ENCODE measurements around the gene PHLDB3. TPM values are rescaled to one million over a fixed set of nuclear protein-coding genes. Genes with fewer than 3 reads are reported as not detected.

PHLDB3 gene
- total RNA-seq (10.1 and 12.0 TPM in 2 replicates), polyA plus RNA-seq (5.5 and 5.6 TPM in 2 replicates), polyA minus RNA-seq (5.2 and 5.6 TPM in 2 replicates), Bru-seq, nascent RNA (percentile 44 among the genes with signal in this experiment), BruChase-seq, experiment 1, labeled RNA remaining after a 6-hour chase (percentile 47 among the genes with signal in this experiment), BruChase-seq, experiment 2, labeled RNA remaining after a 2-hour chase (percentile 47 among the genes with signal in this experiment)
- polyA plus RNA-seq (2011; cell fraction: cytosol; rRNA removed), result 3.2 and 5.1 TPM in 2 replicates
- polyA plus RNA-seq (2011; cell fraction: nucleus; rRNA removed), result 14.0 and 15.0 TPM in 2 replicates
- polyA plus RNA-seq (2012), result 5.2 and 12.3 TPM in 2 replicates
- 2.2 TPM for polyA minus RNA-seq (2011; cell fraction: cytosol; rRNA and poly(A)+ RNA removed)
- polyA minus RNA-seq (2011; cell fraction: nucleus; rRNA and poly(A)+ RNA removed), result 4.8 and 8.5 TPM in 2 replicates
- long read RNA-seq, partial matches to known transcripts, result 0 of 4 reads
- long read RNA-seq, other reads (novel, unspliced or antisense), result 4 of 4 reads

- Histone ChIP-seq H3K9me1 (replicated peaks; ENCODE audit: control insufficient read depth, extremely low read depth, insufficient read depth, low read length) (no peaks in the 10 kb centered on the region), H3K4me2 (ENCODE audit: insufficient read depth, low read length) (peak within 1 kb of the TSS; percentile 83), H3K9me3 (replicated peaks; ENCODE audit: control insufficient read depth, insufficient read depth, low read length) (no peaks in the 10 kb centered on the region), H3K4me3 (replicated peaks in 1 of 3; ENCODE audit: insufficient read depth in 1 of 3, low read depth in 1 of 3, low read length in 3 of 3) (peak within 1 kb of the TSS; percentile 42 to 66 (median 49)), H3K36me3 (ENCODE audit: control insufficient read depth in 2 of 2, extremely low read depth in 1 of 2, insufficient read depth in 2 of 2, low read length in 2 of 2) (peaks cover 0 to 6% of the 10 kb centered on the region in 2 experiments), H2AFZ (ENCODE audit: low read depth, low read length) (peak within 1 kb of the TSS; percentile 94), H3K4me1 (ENCODE audit: control insufficient read depth, extremely low read depth, insufficient read depth, low read length) (peaks cover 11% of the 10 kb centered on the region), H3K79me2 (ENCODE audit: control insufficient read depth, insufficient read depth, low read length) (no peaks in the 10 kb centered on the region), H3K9ac (replicated peaks; ENCODE audit: extremely low read depth, insufficient read depth, low read length) (peak within 1 kb of the TSS; percentile 32), H3K27me3 (ENCODE audit: control insufficient read depth in 2 of 2, insufficient read depth in 2 of 2, low read length in 2 of 2) (no peaks in the 10 kb centered on the region), H4K20me1 (replicated peaks; ENCODE audit: control insufficient read depth, extremely low read depth, insufficient read depth, low read length) (no peaks in the 10 kb centered on the region), H3K27ac (ENCODE audit: insufficient read depth, low read depth, low read length) (peak within 1 kb of the TSS; percentile 31)
- no TSS peak for BruUV-seq (replicated peaks)
- dilution Hi-C loops (cut with MboI; ENCODE audit: extremely low pct_ligation_motif_present, low sequenced_read_pairs) (no loop called here), intact Hi-C loops (cut with micrococcal nuclease) (loop anchor here (1.0 to 2.0 kb wide), 4 partner anchors 22 to 57 kb away; partner anchors contain the start of gene ETHE1)
- ChIA-PET CTCF (interaction anchor here (0.7 to 3.0 kb wide), 12 partner anchors 15 to 1064 kb away, joined by 3 to 47 read pairs (median 4); partner anchors contain the start of genes ETHE1 and ZNF575), POLR2A (no interaction called here)
- DNase-seq (ENCODE audit: low read depth, low spot score) (peak; percentile 6), FAIRE-seq (no peak)
- TF ChIP-seq EZH2 (IDR thresholded peaks at IDR 0.05; ENCODE audit: borderline replicate concordance, low read depth, low read length, severe bottlenecking), result no peak
- TF ChIP-seq MAX (IDR thresholded peaks at IDR 0.05; ENCODE audit: insufficient read depth, insufficient read length), result no peak
- no peak for TF ChIP-seq JUN (IDR thresholded peaks at IDR 0.05; ENCODE audit: borderline replicate concordance, insufficient read depth, insufficient read length, low read depth)
- no peak for TF ChIP-seq GATA2 (IDR thresholded peaks at IDR 0.05; ENCODE audit: insufficient read depth, insufficient read length, low read depth, low read length)
- TF ChIP-seq POLR2AphosphoS5 (IDR thresholded peaks at IDR 0.05; ENCODE audit: insufficient read depth, low read depth, low read length), result no peak
- no peak for TF ChIP-seq MYC (IDR thresholded peaks at IDR 0.05; ENCODE audit: low read depth, low read length)
- TF ChIP-seq POLR2A (IDR thresholded peaks at IDR 0.05; ENCODE audit: low read depth, low read length), result no peak
- no peak for TF ChIP-seq FOS (IDR thresholded peaks at IDR 0.05; ENCODE audit: borderline replicate concordance, insufficient read depth, low read length)
- TF ChIP-seq CTCF (IDR thresholded peaks at IDR 0.05; ENCODE audit: extremely low read depth in 1 of 2, insufficient read depth in 1 of 2, low read depth in 1 of 2, low read length in 2 of 2), result no peak
These were observed at the start of gene PHLDB3 for GRCh38 chr19:43504426-43505185. PHLDB3 (minus strand) TSS chr19:43504746; CDS start chr19:43504118, 628 bp downstream.
